C4-2B (cell line): ENCODE data around the gene ZNF519.
"Not testable (repeated sequence)": the region's sequence is repeated elsewhere in the genome, so short reads cannot be mapped to it uniquely, and the experiment has no call there.

ENCODE experiments used
- ZFX ChIP-seq: fragments of 450-650 bp; IDR thresholded peaks from 2 replicates; pipeline ENCODE4 v1.6.1; 2017
- TF ChIP-seq, protein P1 (sequence below): fragments of 450-650 bp; conservative IDR thresholded peaks from 2 replicates; pipeline ENCODE4 v1.5.1; 2017; ENCODE audit warnings: mild to moderate bottlenecking

GRCh38 chr18:14147935-14148865 lies 16.0 kb upstream of the ZNF519 start:
- not testable (repeated sequence) for TF ChIP-seq ZFX
- TF ChIP-seq, protein P1, sequence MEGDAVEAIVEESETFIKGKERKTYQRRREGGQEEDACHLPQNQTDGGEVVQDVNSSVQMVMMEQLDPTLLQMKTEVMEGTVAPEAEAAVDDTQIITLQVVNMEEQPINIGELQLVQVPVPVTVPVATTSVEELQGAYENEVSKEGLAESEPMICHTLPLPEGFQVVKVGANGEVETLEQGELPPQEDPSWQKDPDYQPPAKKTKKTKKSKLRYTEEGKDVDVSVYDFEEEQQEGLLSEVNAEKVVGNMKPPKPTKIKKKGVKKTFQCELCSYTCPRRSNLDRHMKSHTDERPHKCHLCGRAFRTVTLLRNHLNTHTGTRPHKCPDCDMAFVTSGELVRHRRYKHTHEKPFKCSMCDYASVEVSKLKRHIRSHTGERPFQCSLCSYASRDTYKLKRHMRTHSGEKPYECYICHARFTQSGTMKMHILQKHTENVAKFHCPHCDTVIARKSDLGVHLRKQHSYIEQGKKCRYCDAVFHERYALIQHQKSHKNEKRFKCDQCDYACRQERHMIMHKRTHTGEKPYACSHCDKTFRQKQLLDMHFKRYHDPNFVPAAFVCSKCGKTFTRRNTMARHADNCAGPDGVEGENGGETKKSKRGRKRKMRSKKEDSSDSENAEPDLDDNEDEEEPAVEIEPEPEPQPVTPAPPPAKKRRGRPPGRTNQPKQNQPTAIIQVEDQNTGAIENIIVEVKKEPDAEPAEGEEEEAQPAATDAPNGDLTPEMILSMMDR: not testable (repeated sequence)
